Measurements from ENCODE around the gene KRT9. TPM values are rescaled to one million over a fixed set of nuclear protein-coding genes. Genes with fewer than 3 reads are reported as not detected.
A peak's percentile ranks its signal among the peaks of the same experiment; 100 is the strongest.

Gene KRT9
- total and polyA plus RNA-seq, 9 of the 15 experiments (the other 6 are each of a cell fraction or from before 2014, with no cell fraction given), result 0.03 TPM; not detected in 8

- intact Hi-C loops (cut with micrococcal nuclease), result no loop called here
- Histone ChIP-seq H3K36me3 (ENCODE audit: control insufficient read depth, insufficient read depth, low read length) (no peaks in the 10 kb centered on the region), H3K4me1 (replicated peaks in 1 of 2; ENCODE audit: control insufficient read depth in 2 of 2, insufficient read depth in 2 of 2, low read length in 2 of 2) (peaks cover 2 to 9% of the 10 kb centered on the region in 2 experiments; a peak in 3 of 5 replicates), H4K20me1 (replicated peaks; ENCODE audit: control insufficient read depth, insufficient read depth, low read length) (no peaks in the 10 kb centered on the region), H3K9me1 (ENCODE audit: control insufficient read depth, insufficient read depth, low read length) (no peaks in the 10 kb centered on the region), H3K9ac (ENCODE audit: insufficient read depth in 1 of 2, low read depth in 2 of 2, low read length in 2 of 2) (no peak overlapping the region), H3K27ac (ENCODE audit: extremely low read depth, low read depth, low read length) (no peak overlapping the region), H3K79me2 (ENCODE audit: control insufficient read depth, insufficient read depth, low read length) (no peaks in the 10 kb centered on the region), H3K4me2 (ENCODE audit: insufficient read depth, low read length) (no peak overlapping the region), H2AFZ (ENCODE audit: low read depth, low read length) (no peak overlapping the region), H3K4me3 (no peak overlapping the region), H3K9me3 (replicated peaks; ENCODE audit: control insufficient read depth, insufficient read depth, low read depth, low read length) (no peaks in the 10 kb centered on the region), H3K27me3 (ENCODE audit: control insufficient read depth in 2 of 2, insufficient read depth in 2 of 2, low read length in 2 of 2) (peaks cover 2 to 15% of the 10 kb centered on the region in 2 experiments; a peak in 2 of 5 replicates)
- CTCF ChIA-PET (ENCODE audit: low intra/inter-chr PET ratio), result interaction anchor here (0.9 to 3.6 kb wide), 3 partner anchors 69 to 84 kb away, joined by 3 to 21 read pairs (median 17); no protein-coding TSS in a partner anchor
- BruUV-seq (replicated peaks), result no TSS peak
- no peak for ATAC-seq
- DNase-seq (ENCODE audit: extremely low read depth in 1 of 4, low spot score in 3 of 4), result no peak
- WGBS (ENCODE audit: insufficient coverage, low coverage, missing lambda C conversion rate), result 25% methylated on average over 1 of the region's 1 CpG
- no peak for FAIRE-seq
- POLR2A ChIA-PET, result interaction anchor here (0.7 kb wide), 1 partner anchor 28 kb away, joined by 3 read pairs; no protein-coding TSS in a partner anchor
- TF ChIP-seq RB1 (IDR thresholded peaks at IDR 0.05; ENCODE audit: low read depth), result no peak
- no peak for TF ChIP-seq KDM5B (IDR thresholded peaks at IDR 0.05; ENCODE audit: insufficient replicate concordance, low read depth, low read length)
- TF ChIP-seq KAT8 (IDR thresholded peaks at IDR 0.05; ENCODE audit: low read depth), result no peak
- no peak for TF ChIP-seq ZNF695 (CRISPR knock-in tag; IDR thresholded peaks at IDR 0.05)
- TF ChIP-seq MTA2 (IDR thresholded peaks at IDR 0.05; ENCODE audit: low read depth), result no peak
- no peak for TF ChIP-seq CHD4 (IDR thresholded peaks at IDR 0.05; ENCODE audit: insufficient read depth, insufficient replicate concordance, low read depth, low read length, poor library complexity, severe bottlenecking)
- no peak for TF ChIP-seq TSC22D4 (tag; IDR thresholded peaks at IDR 0.05)
- peak; percentile 95 for TF ChIP-seq ZNF24 (IDR thresholded peaks at IDR 0.05)
- in situ Hi-C loops (cut with MboI), result no loop called here
Measured at GRCh38 chr17:41578538-41578937, 6.7 kb upstream of the KRT9 start.
